Stimulated activated CD8-positive, alpha-beta memory T cell treated with anti-CD3 and anti-CD28 coated beads, Interleukin-2, amount 100 ng/mL, for 1 hour (primary cell): ENCODE data around the gene CSTB.

Experiments used
- DNase-seq, 2 donors: peaks; one replicate each; pipeline ENCODE4 v3.0.0-alpha.2; 2020; ENCODE audit warnings: low read depth in 2 of 2

Gene CSTB

GRCh38 chr21:43750339-43751033 is 25.6 kb downstream of the CSTB start:
- no peak for DNase-seq

- DNase-seq, result no peak
These were observed 26.4 kb downstream of the CSTB start for GRCh38 chr21:43749651-43750262.

GRCh38 chr21:43748622-43749021 is 27.5 kb downstream of the CSTB start:
- no peak for DNase-seq

GRCh38 chr21:43745772-43746517 is 30.2 kb downstream of the CSTB start:
- DNase-seq, result no peak

- DNase-seq, result no peak
These were observed 31.4 kb downstream of the CSTB start for GRCh38 chr21:43744725-43745124.

- no peak for DNase-seq
These were observed 32.2 kb downstream of the CSTB start for GRCh38 chr21:43743947-43744346.

- no peak for DNase-seq
These were observed 34.5 kb downstream of the CSTB start for GRCh38 chr21:43741423-43742096.

- no peak for DNase-seq
These were observed 35.5 kb downstream of the CSTB start for GRCh38 chr21:43740497-43741156.

- DNase-seq, result no peak
These were observed 36.3 kb downstream of the CSTB start for GRCh38 chr21:43739621-43740435.

- no peak for DNase-seq
These were observed 38.8 kb downstream of the CSTB start for GRCh38 chr21:43737158-43737950.

GRCh38 chr21:43736224-43736883 is 39.8 kb downstream of the CSTB start:
- DNase-seq, result no peak

- no peak for DNase-seq
These were observed 40.6 kb downstream of the CSTB start for GRCh38 chr21:43735236-43736091.

- DNase-seq, result no peak
These were observed 41.2 kb downstream of the CSTB start for GRCh38 chr21:43734928-43735229.

GRCh38 chr21:43734131-43734927 is 41.8 kb downstream of the CSTB start:
- DNase-seq, result no peak

- DNase-seq, result no peak
These were observed 42.5 kb downstream of the CSTB start for GRCh38 chr21:43733529-43734071.

- no peak for DNase-seq
These were observed 43.0 kb downstream of the CSTB start for GRCh38 chr21:43733060-43733459.

- no peak for DNase-seq
These were observed 44.0 kb downstream of the CSTB start for GRCh38 chr21:43731891-43732711.
